Keratinocyte (primary cell): Measurements from ENCODE around the gene ACAP3. TPM values are rescaled to one million over a fixed set of nuclear protein-coding genes. Genes with fewer than 3 reads are reported as not detected.
A peak's percentile ranks its signal among the peaks of the same experiment; 100 is the strongest.

Experiments
- DNase-seq: peaks from one replicate; pipeline ENCODE4 v3.0.0-alpha.2; 2011; ENCODE audit warnings: low read depth, missing footprints, low spot score
- FAIRE-seq: peaks from 2 replicates; lab custom pipeline; 2011; peaks lifted over from hg19 to GRCh38; lab: Jason Lieb, UNC
- H2AFZ ChIP-seq: 2 replicates; pipeline ENCODE4 v1.6.0; 2012; ENCODE audit warnings: low read length, control low read depth, inconsistent platforms; ENCODE audit not compliant: control insufficient read depth
- H3K27ac ChIP-seq: 2 replicates; pipeline ENCODE4 v1.5.1; 2011; ENCODE audit warnings: low read length; ENCODE audit not compliant: control insufficient read depth, insufficient read depth
- H3K27me3 ChIP-seq: 3 replicates; pipeline ENCODE4 v1.6.0; 2011; ENCODE audit warnings: low read length; ENCODE audit not compliant: control insufficient read depth, insufficient read depth; ENCODE audit errors: extremely low read depth
- H3K36me3 ChIP-seq, 2 experiments: 2 replicates in 1 of 2; 3 replicates in 1 of 2; pipeline ENCODE4 v1.5.1; 2011; ENCODE audit warnings: low read length in 2 of 2, mild to moderate bottlenecking in 1 of 2; ENCODE audit not compliant: control insufficient read depth in 2 of 2, insufficient read depth in 2 of 2; ENCODE audit errors: extremely low read depth in 1 of 2
- H3K4me1 ChIP-seq: 3 replicates; pipeline ENCODE4 v1.5.1; 2011; ENCODE audit warnings: low read length; ENCODE audit not compliant: control insufficient read depth, insufficient read depth; ENCODE audit errors: extremely low read depth
- H3K4me2 ChIP-seq: 3 replicates; pipeline ENCODE4 v1.6.0; 2011; ENCODE audit warnings: low read depth, low read length; ENCODE audit not compliant: control insufficient read depth, insufficient read depth; ENCODE audit errors: extremely low read depth
- H3K4me3 ChIP-seq, 3 experiments: fragments of 200-600 bp in 1 of 3; sonication (generic) in 1 of 3; 2 replicates in 2 of 3; 3 replicates in 1 of 3; pipeline ENCODE4 v1.5.1; 2011 to 2016; ENCODE audit warnings: low read length in 3 of 3, mild to moderate bottlenecking in 3 of 3, control low read depth in 2 of 3, inconsistent platforms in 1 of 3, low read depth in 1 of 3, mixed read lengths in 1 of 3, mixed run types in 1 of 3, moderate library complexity in 1 of 3; ENCODE audit not compliant: control insufficient read depth in 2 of 3, insufficient read depth in 2 of 3; ENCODE audit errors: extremely low read depth in 1 of 3
- H3K79me2 ChIP-seq: 2 replicates; pipeline ENCODE4 v1.6.0; 2012; ENCODE audit warnings: low read length; ENCODE audit not compliant: control insufficient read depth, insufficient read depth
- H3K9ac ChIP-seq: 3 replicates; pipeline ENCODE4 v1.6.0; 2011; ENCODE audit warnings: low read length; ENCODE audit not compliant: control insufficient read depth, insufficient read depth; ENCODE audit errors: extremely low read depth
- H3K9me1 ChIP-seq: 3 replicates; pipeline ENCODE4 v1.6.0; 2011; ENCODE audit warnings: low read length; ENCODE audit not compliant: control insufficient read depth, insufficient read depth; ENCODE audit errors: extremely low read depth
- H3K9me3 ChIP-seq: 2 replicates; pipeline ENCODE4 v1.5.1; 2012; ENCODE audit warnings: low read depth, low read length; ENCODE audit not compliant: control insufficient read depth
- H4K20me1 ChIP-seq: 3 replicates; pipeline ENCODE4 v1.6.0; 2011; ENCODE audit warnings: low read length; ENCODE audit not compliant: control insufficient read depth, insufficient read depth; ENCODE audit errors: extremely low read depth
- CTCF ChIP-seq, 3 experiments: IDR thresholded peaks in 1 of 3; conservative IDR thresholded peaks in 1 of 3; optimal IDR thresholded peaks in 1 of 3; 2 replicates in 2 of 3; 3 replicates in 1 of 3; pipeline versions ENCODE3 to v1.5.1; 2011; ENCODE audit warnings: low read length in 3 of 3, mild to moderate bottlenecking in 3 of 3, moderate library complexity in 2 of 3, control low read depth in 1 of 3, inconsistent platforms in 1 of 3; ENCODE audit not compliant: insufficient read depth in 2 of 3; ENCODE audit errors: extremely low read depth in 1 of 3
- EZH2 ChIP-seq: IDR thresholded peaks from one replicate; pipeline ENCODE4 v1.6.1; 2012; ENCODE audit warnings: inconsistent platforms, mild to moderate bottlenecking, low read length, moderate library complexity
- dilution Hi-C: fragments of 300-500 bp; cut with MboI; formaldehyde crosslinking; loops from one replicate; pipeline ENCODE4 v1.7.0; 2020; ENCODE audit warnings: low sequenced_read_pairs; ENCODE audit not compliant: extremely low pct_ligation_motif_present
- polyA plus RNA-seq, 5 experiments: library from polyadenylated mRNA; depleted of rRNA in 3 of 5; stranded (reverse) in 3 of 5; stranded (forward) in 1 of 5; unstranded in 1 of 5; fragments of >200 nt; gene quantifications; 1 replicate in 1 of 5; 2 replicates in 3 of 5; 3 replicates in 1 of 5; pipeline versions ENCODE4 v1.2.1 to v1.2.3, GENCODE V29; 2011 to 2012; ENCODE audit warnings: missing spikeins in 2 of 5, low read depth in 1 of 5, low replicate concordance in 1 of 5

ACAP3 gene
- polyA plus RNA-seq, 1 donor (not counting 4 experiments of a cell fraction or from before 2014, with no cell fraction given), result 17.4 TPM

GRCh38 chr1:1338278-1338677, 30.5 kb upstream of the ACAP3 start:
- Histone ChIP-seq H4K20me1 (peaks cover 30% of the 10 kb centered on the region), H2AFZ (no peak overlapping the region), H3K27ac (no peak overlapping the region), H3K4me1 (peaks cover 12% of the 10 kb centered on the region), H3K9ac (no peak overlapping the region), H3K4me2 (no peak overlapping the region), H3K27me3 (no peaks in the 10 kb centered on the region), H3K9me3 (no peaks in the 10 kb centered on the region), H3K79me2 (peaks cover 27% of the 10 kb centered on the region), H3K4me3 (no peak overlapping the region), H3K9me1 (no peaks in the 10 kb centered on the region), H3K36me3 (peaks cover 15 to 30% of the 10 kb centered on the region in 2 experiments)
- no peak for FAIRE-seq
- dilution Hi-C loops, result no loop called here
- no peak for DNase-seq
- no peak for TF ChIP-seq CTCF (optimal IDR thresholded peaks at IDR 0.05 in 1 of 3, IDR thresholded peaks at IDR 0.05 in 1 of 3, conservative IDR thresholded peaks at IDR 0.05 in 1 of 3; ENCODE audit: extremely low read depth in 1 of 3, insufficient read depth in 2 of 3, low read length in 3 of 3)
- no peak for TF ChIP-seq EZH2

- TF ChIP-seq EZH2, result no peak
- no peak for TF ChIP-seq CTCF (optimal IDR thresholded peaks at IDR 0.05 in 1 of 3, IDR thresholded peaks at IDR 0.05 in 1 of 3, conservative IDR thresholded peaks at IDR 0.05 in 1 of 3; ENCODE audit: extremely low read depth in 1 of 3, insufficient read depth in 2 of 3, low read length in 3 of 3)
- Histone ChIP-seq H3K9ac (no peak overlapping the region), H3K27ac (no peak overlapping the region), H3K4me1 (peaks cover 17% of the 10 kb centered on the region), H3K4me2 (no peak overlapping the region), H3K27me3 (no peaks in the 10 kb centered on the region), H3K9me3 (no peaks in the 10 kb centered on the region), H3K4me3 (no peak overlapping the region), H2AFZ (no peak overlapping the region), H3K36me3 (peaks cover 15 to 30% of the 10 kb centered on the region in 2 experiments), H4K20me1 (peaks cover 33% of the 10 kb centered on the region), H3K9me1 (no peaks in the 10 kb centered on the region), H3K79me2 (peaks cover 22% of the 10 kb centered on the region)
- dilution Hi-C loops, result no loop called here
- DNase-seq (no peak), FAIRE-seq (peak; percentile 20)
Observed at GRCh38 chr1:1337793-1338147, 30.0 kb upstream of the ACAP3 start.
